IPS DF 6.9 (cell line): Measurements from ENCODE around the gene ZNF821.

ENCODE experiments used
- DNase-seq: peaks from one replicate; pipeline ENCODE4 v3.0.0-alpha.2; 2013; ENCODE audit warnings: low read depth, low spot score
- H3K27ac ChIP-seq: one replicate; pipeline ENCODE4 v1.5.1; 2013; ENCODE audit warnings: low read length, control low read depth
- H3K27me3 ChIP-seq: 2 replicates; pipeline ENCODE4 v1.6.1; 2013; ENCODE audit warnings: mild to moderate bottlenecking, low read length; ENCODE audit not compliant: control insufficient read depth, insufficient read depth
- H3K36me3 ChIP-seq: 2 replicates; pipeline ENCODE4 v1.6.1; 2013; ENCODE audit warnings: low read length; ENCODE audit not compliant: control insufficient read depth, insufficient read depth
- H3K4me1 ChIP-seq: 2 replicates; pipeline ENCODE4 v1.6.1; 2013; ENCODE audit warnings: low read length; ENCODE audit not compliant: control insufficient read depth, insufficient read depth
- H3K4me3 ChIP-seq: 2 replicates; pipeline ENCODE4 v1.5.1; 2013; ENCODE audit warnings: mild to moderate bottlenecking, low read length
- H3K9me3 ChIP-seq: 2 replicates; pipeline ENCODE4 v1.6.1; 2013; ENCODE audit warnings: low read length, inconsistent platforms; ENCODE audit not compliant: control insufficient read depth, insufficient read depth
- WGBS: extraction: QIAGEN DNeasy Blood & Tissue Kit; methylation state at CpG from one replicate; pipeline ENCODE4 v1.1.7; 2013; ENCODE audit warnings: mixed read lengths, missing lambda C conversion rate; ENCODE audit not compliant: insufficient read length, insufficient coverage; 5-methylcytosine and 5-hydroxymethylcytosine counted together

ZNF821 gene

DNA sequence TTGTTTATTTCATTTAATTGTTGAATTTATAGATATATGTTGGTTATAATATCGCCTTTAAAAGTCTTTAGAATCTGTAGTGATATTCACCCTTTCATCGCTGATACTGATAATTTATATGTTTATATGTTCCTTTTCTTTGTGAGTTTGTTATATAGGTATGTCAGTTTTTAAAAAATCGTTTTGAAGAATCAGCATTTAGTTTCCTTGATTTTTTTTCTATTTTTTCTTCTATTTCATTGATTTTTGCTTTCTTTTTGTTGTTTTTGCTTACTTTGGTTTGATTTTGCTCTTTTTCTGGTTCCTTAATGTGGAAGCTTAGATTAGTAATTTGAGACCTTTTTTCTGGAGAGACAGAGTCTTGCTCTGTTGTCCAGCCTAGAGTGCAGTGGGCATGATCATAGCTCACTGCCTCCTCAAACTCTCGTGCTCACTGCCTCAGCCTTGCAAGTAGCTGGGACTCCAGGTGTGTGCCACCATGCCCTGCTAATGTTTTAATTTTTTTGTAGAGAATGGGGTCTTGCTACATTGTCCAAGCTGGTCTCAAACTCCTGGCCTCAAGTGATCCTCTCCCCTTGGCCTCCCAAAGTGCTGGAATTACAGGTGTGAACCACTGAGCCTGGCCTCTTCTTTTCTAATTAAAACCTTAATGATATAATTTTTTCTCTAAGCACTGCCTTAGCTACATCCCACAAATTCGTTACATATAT is 18.8 kb upstream of the ZNF821 start:
- no peak for DNase-seq
- Histone ChIP-seq H3K4me1 (no peaks in the 10 kb centered on the region), H3K36me3 (no peaks in the 10 kb centered on the region), H3K27me3 (no peaks in the 10 kb centered on the region), H3K4me3 (no peak overlapping the region), H3K27ac (no peak overlapping the region), H3K9me3 (no peaks in the 10 kb centered on the region)
- 100% methylated on average over 2 of the region's 5 CpGs for WGBS

DNA sequence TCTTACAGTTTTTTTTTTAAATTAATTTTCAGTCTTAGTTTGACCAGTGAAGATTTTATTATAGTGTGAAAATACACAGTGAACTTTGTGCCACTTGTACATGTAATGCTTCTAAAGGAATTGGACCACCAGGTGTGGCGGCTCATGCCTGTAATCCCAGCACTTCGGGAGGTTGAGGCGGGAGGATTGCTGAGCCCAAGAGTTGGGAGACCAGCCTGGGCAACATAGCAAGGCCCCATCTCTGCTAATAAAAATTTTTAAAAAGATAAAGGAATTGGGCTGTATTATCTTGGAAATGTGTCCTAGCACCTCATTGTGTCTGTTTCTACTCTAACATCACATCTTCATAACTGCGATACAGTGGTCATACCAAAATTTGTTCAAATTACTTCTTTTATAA is 15.2 kb upstream of the ZNF821 start:
- Histone ChIP-seq H3K27me3 (no peaks in the 10 kb centered on the region), H3K4me1 (peaks cover 2% of the 10 kb centered on the region; the same call in 1 of the 2 replicates), H3K4me3 (no peak overlapping the region), H3K27ac (no peak overlapping the region), H3K9me3 (no peaks in the 10 kb centered on the region), H3K36me3 (no peaks in the 10 kb centered on the region)
- no CpG with 5 or more reads among the region's 4 CpGs for WGBS
- no peak for DNase-seq

DNA sequence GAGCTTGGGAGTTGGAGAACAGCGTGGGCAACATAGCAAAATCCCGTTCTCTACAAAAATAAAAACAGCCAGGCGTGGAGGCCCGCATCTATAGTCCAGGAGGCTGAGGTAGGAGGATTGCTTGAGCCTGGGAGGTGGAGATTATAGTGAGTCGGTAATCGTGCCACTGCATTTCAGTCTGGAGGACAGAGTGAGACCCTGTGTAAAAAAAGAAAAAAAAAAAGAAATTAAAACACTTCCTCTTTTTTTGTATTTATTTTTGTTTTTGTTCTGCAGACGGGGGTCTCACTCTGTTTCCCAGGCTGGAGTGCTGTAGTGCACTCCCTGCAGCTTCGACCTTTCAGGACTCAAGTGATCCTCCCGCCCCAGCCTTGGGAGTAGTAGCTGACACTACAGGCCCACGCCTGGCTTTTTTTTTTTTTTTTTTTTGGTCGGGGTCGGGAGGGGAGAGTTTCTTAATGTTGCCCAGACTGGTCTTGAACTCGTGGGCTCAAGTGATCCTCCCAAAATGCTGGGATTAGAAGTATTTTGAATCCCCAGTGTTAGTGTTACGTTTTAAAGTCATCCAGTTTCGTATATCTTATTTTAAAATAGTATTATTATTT is 12.9 kb upstream of the ZNF821 start:
- WGBS = no CpG with 5 or more reads among the region's 15 CpGs
- peaks cover 2% of the 10 kb centered on the region; the same call in 1 of the 2 replicates for H3K4me1 ChIP-seq

DNA sequence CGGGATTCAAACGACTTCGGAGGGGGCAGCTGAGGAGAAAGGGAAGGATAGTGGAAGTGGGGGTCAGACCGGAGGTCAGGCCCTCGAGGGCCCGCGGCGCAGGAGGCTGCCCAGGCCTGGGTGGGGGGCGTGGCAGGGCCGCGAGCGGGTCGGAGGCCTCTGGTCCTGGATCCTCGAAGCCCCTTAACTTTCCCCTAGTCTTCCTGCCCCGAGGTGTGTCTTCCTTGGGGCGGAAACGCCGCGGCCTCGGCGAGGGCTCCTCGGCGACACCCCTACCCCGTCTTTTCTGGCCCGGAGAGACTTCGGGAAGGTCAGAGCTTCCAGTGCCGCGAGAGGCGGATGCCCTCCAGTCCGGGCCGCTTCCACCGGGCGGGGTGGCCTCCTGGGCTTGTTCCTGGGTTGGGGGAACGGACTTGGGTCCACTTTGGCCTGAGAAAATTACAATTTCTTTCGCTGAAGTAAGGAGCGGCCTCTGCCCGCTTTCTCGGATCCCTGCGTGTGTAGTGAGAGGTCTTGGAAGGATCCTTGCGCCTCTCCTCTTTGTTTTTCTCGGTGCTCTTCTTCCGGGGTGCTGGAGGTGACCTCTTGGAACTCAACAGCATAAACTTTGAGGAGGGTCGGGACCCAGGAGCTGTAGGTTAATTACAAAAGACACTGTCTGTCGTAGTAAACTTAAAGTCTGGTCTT is 11.8 kb upstream of the ZNF821 start:
- Histone ChIP-seq H3K4me1 (peaks cover 2% of the 10 kb centered on the region; the same call in 1 of the 2 replicates), H3K9me3 (no peaks in the 10 kb centered on the region), H3K27me3 (no peaks in the 10 kb centered on the region), H3K36me3 (no peaks in the 10 kb centered on the region), H3K27ac (no peak overlapping the region), H3K4me3 (peak overlapping the region; percentile 68)
- DNase-seq = no peak
- no CpG with 5 or more reads among the region's 44 CpGs for WGBS

More for the DNA sequence above, 12.9 kb upstream of the ZNF821 start:
- Histone ChIP-seq H3K27ac (no peak overlapping the region), H3K36me3 (no peaks in the 10 kb centered on the region), H3K27me3 (no peaks in the 10 kb centered on the region), H3K4me3 (peak overlapping the region; percentile 31; the same call in 1 of the 2 replicates), H3K9me3 (no peaks in the 10 kb centered on the region)
- no peak for DNase-seq

DNA sequence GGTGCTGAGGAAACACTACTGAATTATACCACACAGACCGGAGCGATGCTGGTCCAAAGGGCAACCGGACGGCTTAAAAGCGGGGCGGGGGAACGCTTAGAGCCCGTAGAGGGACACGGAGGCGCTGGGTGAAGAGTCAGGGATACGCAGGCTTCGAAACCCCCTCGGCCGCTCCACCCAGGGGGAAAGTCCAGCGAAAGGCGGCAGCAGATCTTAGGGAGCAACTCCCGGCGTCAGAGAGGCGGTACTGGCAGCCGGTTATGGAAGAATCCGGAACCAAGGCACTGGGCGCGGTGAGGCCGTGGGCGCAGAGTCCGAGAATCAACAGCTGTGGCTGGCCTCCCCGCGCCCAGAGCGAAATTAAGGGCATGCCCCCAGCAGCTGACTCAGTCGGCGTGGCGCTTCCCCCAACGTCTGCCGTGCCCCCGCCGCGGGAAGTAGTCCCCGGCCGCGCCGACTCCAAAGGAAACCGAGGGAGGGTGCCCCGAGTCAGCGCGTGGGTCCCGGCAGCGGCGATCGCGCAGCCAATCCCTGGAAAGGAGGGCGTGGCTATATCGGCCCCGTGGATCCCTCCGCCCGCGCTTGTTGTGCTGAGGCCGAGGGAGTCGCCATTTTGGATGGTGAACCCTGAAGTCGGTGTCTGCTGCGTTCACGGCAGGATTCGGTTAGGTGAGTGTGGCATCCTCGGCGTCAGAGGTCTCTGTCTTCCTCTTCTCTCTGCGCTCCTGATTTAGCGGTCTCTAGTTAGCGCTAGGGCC is 11.1 kb upstream of the ZNF821 start, which contains the start of gene IST1:
IST1 (plus strand) TSS at position 611 of the 758 bp plus-strand sequence. CDS start 20,110 bp downstream, outside the sequence.
- Histone ChIP-seq H3K27me3 (no peaks in the 10 kb centered on the region), H3K4me3 (peak within 1 kb of the TSS; percentile 68), H3K9me3 (no peaks in the 10 kb centered on the region), H3K27ac (peak within 1 kb of the TSS; percentile 44), H3K36me3 (no peaks in the 10 kb centered on the region), H3K4me1 (peaks cover 2% of the 10 kb centered on the region; the same call in 1 of the 2 replicates)
- DNase-seq = peak; percentile 90
- WGBS = no CpG with 5 or more reads among the region's 67 CpGs

DNA sequence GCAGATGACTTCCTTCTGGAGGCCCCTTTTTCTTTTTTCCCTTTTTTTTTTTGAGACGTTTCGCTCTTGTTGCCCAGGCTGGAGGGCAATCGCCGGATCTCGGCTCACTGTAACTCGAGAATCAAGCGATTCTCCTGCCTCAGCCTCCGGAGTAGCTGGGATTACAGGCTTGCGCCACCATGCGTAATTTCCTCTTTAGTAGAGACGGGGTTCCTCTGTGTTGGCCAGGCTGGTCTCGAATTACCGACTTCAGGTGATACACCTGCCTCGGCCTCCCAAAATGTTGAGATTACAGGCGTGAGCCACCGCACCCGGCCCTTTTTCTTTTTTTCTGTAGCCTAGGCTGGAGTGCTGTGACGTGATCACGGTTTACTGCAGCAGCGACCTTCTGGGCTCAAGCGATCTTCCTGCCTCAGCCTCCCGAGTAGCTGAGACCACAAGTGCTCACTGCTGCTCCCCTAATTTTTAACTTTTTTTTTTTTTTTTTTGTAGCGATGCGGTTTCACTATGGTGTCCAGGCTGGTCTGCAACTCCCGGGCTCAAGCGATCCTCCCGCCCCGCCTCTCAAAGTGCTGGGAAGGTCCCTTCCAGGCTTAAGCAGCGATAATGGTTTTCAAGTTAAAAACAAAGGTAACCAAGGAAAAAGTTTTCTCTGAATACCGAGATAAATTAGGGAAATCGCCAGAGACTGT is 10.4 kb upstream of the ZNF821 start:
- WGBS = no CpG with 5 or more reads among the region's 31 CpGs
- H3K4me3 ChIP-seq = peak overlapping the region; percentile 68
- no peak for DNase-seq

DNA sequence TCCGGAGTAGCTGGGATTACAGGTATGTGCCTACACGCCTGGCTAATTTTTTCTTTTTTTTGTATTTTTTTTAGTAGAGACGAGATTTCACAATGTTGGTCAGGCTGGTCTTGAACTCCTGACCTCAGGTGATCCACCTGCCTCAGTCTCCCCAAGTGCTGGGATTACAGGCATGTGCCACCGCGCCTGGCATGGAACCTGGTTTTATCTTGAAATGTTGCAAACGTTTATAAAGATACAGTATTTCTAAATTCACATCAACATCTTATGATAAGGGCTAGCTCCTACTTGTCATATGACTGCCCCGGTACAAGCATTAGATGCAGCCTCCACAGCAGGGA is 9.9 kb upstream of the ZNF821 start:
- no peaks in the 10 kb centered on the region for H3K36me3 ChIP-seq
- H3K27ac ChIP-seq = no peak overlapping the region
- H3K4me1 ChIP-seq = peaks cover 2% of the 10 kb centered on the region; the same call in 1 of the 2 replicates
- H3K4me3 ChIP-seq = no peak overlapping the region; the same call in 1 of the 2 replicates
- H3K27me3 ChIP-seq = no peaks in the 10 kb centered on the region
- no peak for DNase-seq
- WGBS = no CpG with 5 or more reads among the region's 7 CpGs
- no peaks in the 10 kb centered on the region for H3K9me3 ChIP-seq

More for the DNA sequence above, 10.4 kb upstream of the ZNF821 start:
- Histone ChIP-seq H3K27ac (peak overlapping the region; percentile 44), H3K4me1 (peaks cover 2% of the 10 kb centered on the region; the same call in 1 of the 2 replicates), H3K27me3 (no peaks in the 10 kb centered on the region), H3K9me3 (no peaks in the 10 kb centered on the region), H3K36me3 (no peaks in the 10 kb centered on the region)

DNA sequence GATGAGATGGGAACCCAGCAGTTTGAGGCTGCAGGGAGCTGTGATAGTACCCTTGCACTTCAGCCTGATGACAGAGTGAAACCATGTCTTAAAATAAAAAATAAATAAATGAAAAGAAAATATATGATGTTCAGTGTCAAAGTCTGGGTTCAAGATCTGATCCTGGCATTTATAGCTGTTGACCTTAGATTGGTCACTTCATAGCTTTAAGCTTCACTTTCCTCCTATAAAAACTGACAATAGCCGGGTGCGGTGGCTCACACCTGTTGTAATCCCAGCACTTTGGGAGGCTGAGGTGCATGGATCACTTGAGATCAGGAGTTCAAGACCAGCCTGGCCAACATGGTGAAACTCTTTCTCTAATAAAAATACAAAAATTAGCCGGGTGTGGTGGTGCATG is 5.2 kb upstream of the ZNF821 start:
- no CpG with 5 or more reads among the region's 3 CpGs for WGBS
- Histone ChIP-seq H3K27ac (no peak overlapping the region), H3K27me3 (no peaks in the 10 kb centered on the region), H3K9me3 (no peaks in the 10 kb centered on the region), H3K4me1 (no peaks in the 10 kb centered on the region), H3K36me3 (no peaks in the 10 kb centered on the region), H3K4me3 (no peak overlapping the region)
- DNase-seq = no peak

DNA sequence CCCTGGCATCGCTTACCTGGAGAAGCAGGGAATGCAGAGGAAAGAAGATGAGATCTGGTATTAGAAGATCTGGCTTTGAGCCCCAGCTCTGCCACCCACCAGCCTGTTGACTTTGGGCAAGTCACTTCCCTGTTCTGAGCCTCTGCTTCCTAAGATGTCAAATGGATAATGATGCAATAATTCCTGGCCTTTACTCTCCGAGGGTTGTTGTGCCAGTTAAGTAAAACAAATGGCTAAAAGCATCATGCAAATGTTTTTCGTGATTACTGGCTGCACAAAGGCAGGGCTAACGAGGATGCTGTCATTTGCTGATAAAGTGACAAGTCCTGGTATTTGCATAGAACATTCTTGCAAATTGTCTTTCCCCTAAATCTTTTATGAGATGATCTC is 1.3 kb upstream of the ZNF821 start:
- H3K4me3 ChIP-seq = no peak overlapping the region
- no peak overlapping the region for H3K27ac ChIP-seq
- no CpG with 5 or more reads among the region's 4 CpGs for WGBS
- no peaks in the 10 kb centered on the region for H3K4me1 ChIP-seq
- DNase-seq = no peak
- no peaks in the 10 kb centered on the region for H3K9me3 ChIP-seq
- H3K36me3 ChIP-seq = peaks cover 2% of the 10 kb centered on the region; the same call in 1 of the 2 replicates
- H3K27me3 ChIP-seq = no peaks in the 10 kb centered on the region
